T-cell (primary cell): ENCODE data around the gene G2E3. TPM values are rescaled to one million over a fixed set of nuclear protein-coding genes. Genes with fewer than 3 reads are reported as not detected.

Source experiments
- ATAC-seq, 4 experiments: fragments of 200-7000 bp in 3 of 4; fragments of 150-1000 bp in 1 of 4; cut with Tn5 transposase; replicated peaks in 1 of 4; 1 replicate in 3 of 4; 2 replicates in 1 of 4; pipeline ENCODE4 v1.10.0; 2021; ENCODE audit warnings: moderate library complexity in 3 of 4, mild to moderate bottlenecking in 2 of 4, moderate number of reproducible peaks in 1 of 4
- CTCF ChIA-PET, 2 donors: fragments of 300-600 bp; sonication (Branson Sonifier 250); formaldehyde crosslinking; loops; one replicate each; lab custom pipeline; 2022; ENCODE audit warnings: antibody characterized with exemption in 2 of 2; lab: Charles Lee
- POLR2A ChIA-PET, 2 donors: fragments of 300-600 bp; sonication (Branson Sonifier 250); formaldehyde crosslinking; loops; one replicate each; lab custom pipeline; 2022; ENCODE audit warnings: antibody characterized with exemption in 2 of 2; lab: Charles Lee
- DNase-seq, 35 experiments: peaks; one replicate each; pipeline versions ENCODE4 v3.0.0 to v3.0.0-alpha.2; 2013 to 2023
- H3K27ac ChIP-seq: one replicate; pipeline ENCODE4 v1.5.1; 2013; ENCODE audit warnings: low read length
- H3K27me3 ChIP-seq, 2 experiments: replicated peaks in 1 of 2; 1 replicate in 1 of 2; 2 replicates in 1 of 2; pipeline versions ENCODE4 v1.6.1 to v1.7.0; 2013; ENCODE audit warnings: low read length in 1 of 2, mixed read lengths in 1 of 2; ENCODE audit not compliant: control insufficient read depth in 2 of 2, insufficient read depth in 2 of 2; ENCODE audit errors: extremely low read depth in 1 of 2
- H3K36me3 ChIP-seq, 2 donors: 1 replicate in 1 of 2; 2 replicates in 1 of 2; pipeline versions ENCODE4 v1.6.1 to v1.7.0; 2013; ENCODE audit warnings: low read length in 1 of 2; ENCODE audit not compliant: control insufficient read depth in 2 of 2, insufficient read depth in 1 of 2; ENCODE audit errors: extremely low read depth in 1 of 2
- H3K4me1 ChIP-seq, 2 experiments: 1 replicate in 1 of 2; 2 replicates in 1 of 2; pipeline versions ENCODE4 v1.6.1 to v1.7.0; 2013; ENCODE audit warnings: low read length in 2 of 2, mixed read lengths in 1 of 2; ENCODE audit not compliant: insufficient read depth in 2 of 2, control insufficient read depth in 1 of 2; ENCODE audit errors: extremely low read depth in 1 of 2
- H3K4me3 ChIP-seq, 2 donors: 1 replicate in 1 of 2; 2 replicates in 1 of 2; pipeline versions ENCODE4 v1.5.1 to v1.7.0; 2013; ENCODE audit warnings: mild to moderate bottlenecking in 2 of 2, low read length in 1 of 2, moderate library complexity in 1 of 2; ENCODE audit not compliant: control insufficient read depth in 1 of 2; ENCODE audit errors: extremely low read depth in 1 of 2
- H3K9me3 ChIP-seq: 2 replicates; pipeline ENCODE4 v1.7.0; 2013
- H3K27ac Mint-ChIP-seq, 2 donors: one replicate each; pipeline ENCODE4 v1.8.0; 2020 to 2021; ENCODE audit warnings: mild to moderate bottlenecking in 2 of 2, mixed read lengths in 2 of 2
- H3K27me3 Mint-ChIP-seq, 2 donors: one replicate each; pipeline ENCODE4 v1.8.0; 2021 to 2022; ENCODE audit warnings: mixed read lengths in 2 of 2
- H3K36me3 Mint-ChIP-seq: one replicate; pipeline ENCODE4 v1.8.0; 2021; ENCODE audit warnings: mixed read lengths
- H3K4me1 Mint-ChIP-seq, 3 donors: one replicate each; pipeline ENCODE4 v1.8.0; 2020 to 2022; ENCODE audit warnings: mixed read lengths in 3 of 3, mild to moderate bottlenecking in 1 of 3
- H3K4me3 Mint-ChIP-seq, 3 donors: one replicate each; pipeline ENCODE4 v1.8.0; 2020 to 2022; ENCODE audit warnings: mild to moderate bottlenecking in 3 of 3, mixed read lengths in 3 of 3, moderate library complexity in 3 of 3
- H3K9me3 Mint-ChIP-seq, 3 donors: one replicate each; pipeline ENCODE4 v1.8.0; 2020 to 2022; ENCODE audit warnings: mixed read lengths in 3 of 3
- WGBS: methylation state at CpG from one replicate; pipeline ENCODE4 v1.1.5; 2013; ENCODE audit warnings: missing lambda C conversion rate; ENCODE audit not compliant: insufficient coverage; 5-methylcytosine and 5-hydroxymethylcytosine counted together
- total RNA-seq, 35 experiments: library from RNA in 6 of 35; stranded (reverse) in 6 of 35; fragments of 120-200 nt in 1 of 35; gene quantifications; one replicate each; pipeline versions ENCODE4 v1.2.1 to v1.2.4 and lab custom pipeline; 2013 to 2026

Gene G2E3
- total RNA-seq, 5 donors from 2014 or later (not counting 1 experiment from before 2014, with no cell fraction given): 21.7 to 28.2 (median 24.1) TPM

GRCh38 chr14:30553311-30553989, 5.5 kb upstream of the G2E3 start:
- DNase-seq (no peak), ATAC-seq (no peak)
- ChIA-PET POLR2A (interaction anchor here in 1 of 2 donors (0.6 kb wide), 1 partner anchor 10 kb away, joined by 12 read pairs; no protein-coding TSS in a partner anchor), CTCF (no interaction called here)
- Histone ChIP-seq H3K4me3 (no peak overlapping the region), H3K36me3 (no peaks in the 10 kb centered on the region), H3K27me3 (peaks cover 0 to 4% of the 10 kb centered on the region in 2 experiments), H3K4me1 (peaks cover under 1 to 4% of the 10 kb centered on the region in 2 experiments), H3K27ac (no peak overlapping the region), H3K9me3 (no peaks in the 10 kb centered on the region)
- Mint-ChIP-seq H3K36me3 (no peaks in the 10 kb centered on the region), H3K4me1 (peaks cover 0 to 5% (median 4%) of the 10 kb centered on the region in 3 donors), H3K27ac (no peak overlapping the region), H3K27me3 (peaks cover 14 to 16% of the 10 kb centered on the region in 2 donors), H3K9me3 (no peaks in the 10 kb centered on the region), H3K4me3 (no peak overlapping the region)
- 100% methylated on average over 1 of the region's 3 CpGs for WGBS

- peaks cover 16% of the 10 kb centered on the region for H3K36me3 Mint-ChIP-seq
- no peaks in the 10 kb centered on the region for H3K9me3 ChIP-seq
- WGBS: no CpG with 5 or more reads among the region's 6 CpGs
- POLR2A ChIA-PET: no interaction called here
- H3K4me3 Mint-ChIP-seq: peak overlapping the region; percentile 97 to 100 (median 100)
- peak overlapping the region; percentile 76 to 96 for H3K4me3 ChIP-seq
- peaks cover 6 to 12% of the 10 kb centered on the region in 2 experiments for H3K4me1 ChIP-seq
- H3K27me3 Mint-ChIP-seq: no peaks in the 10 kb centered on the region
- ATAC-seq: no peak
- peak overlapping the region; percentile 96 to 97 for H3K27ac Mint-ChIP-seq
- peak overlapping the region; percentile 76 for H3K27ac ChIP-seq
- H3K36me3 ChIP-seq: no peaks in the 10 kb centered on the region
- DNase-seq: peak in 1 of 35 experiments; percentile 3
- H3K27me3 ChIP-seq: no peaks in the 10 kb centered on the region
- no peaks in the 10 kb centered on the region for H3K9me3 Mint-ChIP-seq
- H3K4me1 Mint-ChIP-seq: peaks cover 26 to 33% (median 30%) of the 10 kb centered on the region in 3 donors
- CTCF ChIA-PET: interaction anchor here (0.6 to 0.7 kb wide), 2 partner anchors 13 to 888 kb away, joined by 4 to 6 read pairs; no protein-coding TSS in a partner anchor
These were observed 640 bp upstream of the G2E3 start for GRCh38 chr14:30558362-30558674.

- WGBS: 0% methylated on average over 7 of the region's 16 CpGs
- Histone ChIP-seq H3K4me1 (peaks cover 6 to 12% of the 10 kb centered on the region in 2 experiments), H3K27ac (peak overlapping the region; percentile 76), H3K36me3 (no peaks in the 10 kb centered on the region), H3K27me3 (no peaks in the 10 kb centered on the region), H3K9me3 (no peaks in the 10 kb centered on the region), H3K4me3 (peak overlapping the region; percentile 76 to 96)
- no peaks in the 10 kb centered on the region for H3K9me3 Mint-ChIP-seq
- H3K4me3 Mint-ChIP-seq: peak overlapping the region; percentile 97 to 100 (median 100)
- peaks cover 27% of the 10 kb centered on the region for H3K36me3 Mint-ChIP-seq
- no peak for DNase-seq
- peaks cover 33 to 39% (median 36%) of the 10 kb centered on the region in 3 donors for H3K4me1 Mint-ChIP-seq
- POLR2A ChIA-PET: no interaction called here
- peak; percentile 20 to 32 (median 26) for ATAC-seq
- no peaks in the 10 kb centered on the region for H3K27me3 Mint-ChIP-seq
- CTCF ChIA-PET: no interaction called here
- peak overlapping the region; percentile 96 to 97 for H3K27ac Mint-ChIP-seq
These were observed 707 bp downstream of the G2E3 start for GRCh38 chr14:30559638-30560091.

- no CpG with 5 or more reads among the region's 1 CpG for WGBS
- Mint-ChIP-seq H3K4me3 (peak overlapping the region; percentile 69 to 97 (median 78)), H3K27me3 (no peaks in the 10 kb centered on the region), H3K36me3 (peaks cover 29% of the 10 kb centered on the region), H3K27ac (no peak overlapping the region), H3K4me1 (peaks cover 41 to 47% (median 42%) of the 10 kb centered on the region in 3 donors), H3K9me3 (no peaks in the 10 kb centered on the region)
- CTCF ChIA-PET: no interaction called here
- H3K4me3 ChIP-seq: no peak overlapping the region
- H3K27me3 ChIP-seq: no peaks in the 10 kb centered on the region
- H3K4me1 ChIP-seq: peaks cover 6 to 12% of the 10 kb centered on the region in 2 experiments
- ATAC-seq (no peak), DNase-seq (no peak)
- H3K9me3 ChIP-seq: no peaks in the 10 kb centered on the region
- H3K27ac ChIP-seq: no peak overlapping the region
- POLR2A ChIA-PET: interaction anchor here in 1 of 2 donors (0.6 kb wide), 1 partner anchor 1645 kb away, joined by 5 read pairs; no protein-coding TSS in a partner anchor
- no peaks in the 10 kb centered on the region for H3K36me3 ChIP-seq
These were observed 1.6 kb downstream of the G2E3 start for GRCh38 chr14:30560581-30560980.

GRCh38 chr14:30564235-30564867, 5.4 kb downstream of the G2E3 start:
- Histone ChIP-seq H3K27ac (no peak overlapping the region), H3K27me3 (no peaks in the 10 kb centered on the region), H3K4me3 (no peak overlapping the region), H3K36me3 (no peaks in the 10 kb centered on the region), H3K4me1 (peaks cover 3 to 8% of the 10 kb centered on the region in 2 experiments), H3K9me3 (no peaks in the 10 kb centered on the region)
- H3K36me3 Mint-ChIP-seq: peaks cover 32% of the 10 kb centered on the region
- no peaks in the 10 kb centered on the region for H3K27me3 Mint-ChIP-seq
- H3K9me3 Mint-ChIP-seq: no peaks in the 10 kb centered on the region
- ChIA-PET CTCF (no interaction called here), POLR2A (no interaction called here)
- ATAC-seq: no peak
- DNase-seq: no peak
- 100% methylated on average over 1 of the region's 2 CpGs for WGBS
- H3K4me3 Mint-ChIP-seq: peak overlapping the region in 1 of 3 donors; percentile 3
- H3K27ac Mint-ChIP-seq: no peak overlapping the region
- H3K4me1 Mint-ChIP-seq: peaks cover 70 to 75% (median 71%) of the 10 kb centered on the region in 3 donors

- CTCF ChIA-PET: no interaction called here
- Mint-ChIP-seq H3K27me3 (no peaks in the 10 kb centered on the region), H3K27ac (no peak overlapping the region), H3K9me3 (no peaks in the 10 kb centered on the region), H3K4me1 (peaks cover 74 to 80% (median 76%) of the 10 kb centered on the region in 3 donors), H3K4me3 (peak overlapping the region in 1 of 3 donors; percentile 3), H3K36me3 (peaks cover 32% of the 10 kb centered on the region)
- H3K4me3 ChIP-seq: no peak overlapping the region
- POLR2A ChIA-PET: no interaction called here
- H3K4me1 ChIP-seq: peaks cover 3 to 8% of the 10 kb centered on the region in 2 experiments
- H3K27me3 ChIP-seq: no peaks in the 10 kb centered on the region
- ATAC-seq (no peak), DNase-seq (no peak)
- H3K36me3 ChIP-seq: no peaks in the 10 kb centered on the region
- no peak overlapping the region for H3K27ac ChIP-seq
- H3K9me3 ChIP-seq: no peaks in the 10 kb centered on the region
These were observed 5.9 kb downstream of the G2E3 start for GRCh38 chr14:30564868-30565248.
